PFSK-1 (cell line): Measurements from ENCODE around the gene CCL23.

Source experiments
- FOXP2 ChIP-seq: optimal IDR thresholded peaks from 2 replicates; pipeline ENCODE3; 2011; ENCODE audit warnings: borderline replicate concordance, control low read depth, inconsistent platforms; ENCODE audit not compliant: insufficient read depth; ENCODE audit errors: extremely low read length, extremely low read depth
- POLR2AphosphoS5 ChIP-seq: IDR thresholded peaks from 2 replicates; pipeline ENCODE4 v1.6.1; 2012; ENCODE audit warnings: low read depth, mild to moderate bottlenecking, control low read depth, low read length, moderate library complexity
- REST ChIP-seq, 2 experiments: IDR thresholded peaks; 2 replicates each; pipeline versions ENCODE4 v1.6.1 to v1.8.0; 2011 to 2012; ENCODE audit warnings: low read depth in 2 of 2, low read length in 2 of 2, control low read depth in 1 of 2, inconsistent platforms in 1 of 2, mild to moderate bottlenecking in 1 of 2, moderate library complexity in 1 of 2; ENCODE audit not compliant: insufficient read depth in 1 of 2
- SIN3A ChIP-seq: IDR thresholded peaks from 2 replicates; pipeline ENCODE4 v1.6.1; 2012; ENCODE audit warnings: mild to moderate bottlenecking, low read length, moderate library complexity, borderline replicate concordance; ENCODE audit not compliant: insufficient read depth
- TAF1 ChIP-seq: IDR thresholded peaks from 2 replicates; pipeline ENCODE4 v1.6.1; 2012; ENCODE audit warnings: low read length, control low read depth, borderline replicate concordance; ENCODE audit not compliant: insufficient read depth

- no peak for TF ChIP-seq POLR2AphosphoS5
- TF ChIP-seq TAF1 = no peak
- TF ChIP-seq REST (IDR thresholded peaks at IDR 0.05; ENCODE audit: insufficient read depth in 1 of 2, low read depth in 2 of 2, low read length in 2 of 2) = no peak
- no peak for TF ChIP-seq FOXP2
- no peak for TF ChIP-seq SIN3A
Measured at GRCh38 chr17:35972945-35973332, 44.8 kb downstream of the CCL23 start.
